Tibial nerve (tissue), 4 donors: Measurements from ENCODE around the gene HPF1. TPM values are rescaled to one million over a fixed set of nuclear protein-coding genes. Genes with fewer than 3 reads are reported as not detected.
"Not testable (repeated sequence)": the region's sequence is repeated elsewhere in the genome, so short reads cannot be mapped to it uniquely, and the experiment has no call there.

Experiments used
- DNase-seq, 2 donors: peaks; one replicate each; pipeline ENCODE4 v3.0.0-alpha.2; 2019; ENCODE audit warnings: low spot score in 2 of 2
- H3K27ac ChIP-seq, 4 donors: fragments of 200-600 bp; sonication (generic) in 3 of 4; one replicate each; pipeline ENCODE4 v1.5.1; 2017 to 2019; ENCODE audit warnings: mild to moderate bottlenecking in 1 of 4
- H3K27me3 ChIP-seq, 2 donors: fragments of 200-600 bp; sonication (generic) in 1 of 2; one replicate each; pipeline versions ENCODE4 v1.5.1 to v1.6.0; 2017 to 2019
- H3K36me3 ChIP-seq, 3 donors: fragments of 200-600 bp; sonication (generic); one replicate each; pipeline ENCODE4 v1.5.1; 2018 to 2019
- H3K4me1 ChIP-seq, 4 donors: fragments of 200-600 bp; sonication (generic) in 3 of 4; one replicate each; pipeline ENCODE4 v1.5.1; 2017 to 2019
- H3K4me3 ChIP-seq, 4 donors: fragments of 200-600 bp; sonication (generic) in 3 of 4; one replicate each; pipeline ENCODE4 v1.5.1; 2017 to 2019; ENCODE audit warnings: mild to moderate bottlenecking in 1 of 4, moderate library complexity in 1 of 4
- H3K9me3 ChIP-seq, 4 donors: fragments of 200-600 bp; sonication (generic) in 3 of 4; one replicate each; pipeline ENCODE4 v1.5.1; 2017 to 2019
- EP300 ChIP-seq, 2 donors: sonication (generic); formaldehyde crosslinking; IDR thresholded peaks; one replicate each; pipeline ENCODE4 v1.6.1; 2017; ENCODE audit warnings: antibody characterized with exemption in 2 of 2, mild to moderate bottlenecking in 1 of 2
- POLR2A ChIP-seq, 2 donors: fragments of 450-650 bp; IDR thresholded peaks; one replicate each; pipeline ENCODE4 v1.6.1; 2017; ENCODE audit warnings: antibody characterized with exemption in 2 of 2, mild to moderate bottlenecking in 2 of 2, moderate library complexity in 2 of 2
- WGBS, 2 donors: methylation state at CpG; one replicate each; pipeline ENCODE4 v1.1.5; 2018; 5-methylcytosine and 5-hydroxymethylcytosine counted together
- total RNA-seq, 4 donors: library from RNA; depleted of rRNA; stranded (reverse); fragments of >200 nt; gene quantifications; one replicate each; pipeline ENCODE4 v1.1.0, GENCODE V29; 2016
- TF ChIP-seq, protein P1 (sequence below), 5 experiments: fragments of 200-600 bp in 3 of 5; fragments of 450-650 bp in 2 of 5; sonication (generic) in 3 of 5; IDR thresholded peaks; one replicate each; pipeline ENCODE4 v1.5.1; 2016 to 2019; ENCODE audit warnings: antibody characterized with exemption in 5 of 5, mild to moderate bottlenecking in 3 of 5, moderate library complexity in 2 of 5

Gene HPF1
- total RNA-seq, 4 donors from 2014 or later = 14.1 to 33.9 (median 24.5) TPM

DNA sequence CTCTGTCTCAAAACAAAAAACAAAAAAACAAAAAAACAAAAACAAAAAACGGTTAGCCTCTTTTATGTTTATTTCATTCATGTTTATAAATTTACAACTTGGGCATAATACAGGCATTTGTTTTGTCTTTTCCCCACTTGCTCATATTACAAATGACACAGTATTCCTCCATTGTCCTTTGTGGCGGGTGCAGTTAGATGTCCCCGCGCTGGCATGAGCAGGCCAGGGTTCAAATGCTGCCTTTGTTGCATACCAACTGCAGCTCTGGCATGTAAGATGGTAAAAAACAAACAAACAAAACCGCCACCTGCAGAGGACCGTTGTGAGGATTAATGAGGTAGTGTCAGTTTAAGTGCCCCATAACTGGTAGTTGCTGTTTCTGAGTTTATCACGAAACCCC is 16.1 kb upstream of the HPF1 start:
- WGBS, 2 donors = 51 to 57% methylated on average over 7 of the region's 7 CpGs
- H3K27me3 ChIP-seq = peaks cover 0 to 23% of the 10 kb centered on the region in 2 donors
- H3K27ac ChIP-seq = no peak overlapping the region
- peaks cover 0 to 9% (median 3%) of the 10 kb centered on the region in 4 donors for H3K4me1 ChIP-seq
- DNase-seq = no peak
- TF ChIP-seq POLR2A (IDR thresholded peaks at IDR 0.05) = no peak
- no peak for TF ChIP-seq EP300 (IDR thresholded peaks at IDR 0.05)
- TF ChIP-seq, protein P1, sequence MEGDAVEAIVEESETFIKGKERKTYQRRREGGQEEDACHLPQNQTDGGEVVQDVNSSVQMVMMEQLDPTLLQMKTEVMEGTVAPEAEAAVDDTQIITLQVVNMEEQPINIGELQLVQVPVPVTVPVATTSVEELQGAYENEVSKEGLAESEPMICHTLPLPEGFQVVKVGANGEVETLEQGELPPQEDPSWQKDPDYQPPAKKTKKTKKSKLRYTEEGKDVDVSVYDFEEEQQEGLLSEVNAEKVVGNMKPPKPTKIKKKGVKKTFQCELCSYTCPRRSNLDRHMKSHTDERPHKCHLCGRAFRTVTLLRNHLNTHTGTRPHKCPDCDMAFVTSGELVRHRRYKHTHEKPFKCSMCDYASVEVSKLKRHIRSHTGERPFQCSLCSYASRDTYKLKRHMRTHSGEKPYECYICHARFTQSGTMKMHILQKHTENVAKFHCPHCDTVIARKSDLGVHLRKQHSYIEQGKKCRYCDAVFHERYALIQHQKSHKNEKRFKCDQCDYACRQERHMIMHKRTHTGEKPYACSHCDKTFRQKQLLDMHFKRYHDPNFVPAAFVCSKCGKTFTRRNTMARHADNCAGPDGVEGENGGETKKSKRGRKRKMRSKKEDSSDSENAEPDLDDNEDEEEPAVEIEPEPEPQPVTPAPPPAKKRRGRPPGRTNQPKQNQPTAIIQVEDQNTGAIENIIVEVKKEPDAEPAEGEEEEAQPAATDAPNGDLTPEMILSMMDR (IDR thresholded peaks at IDR 0.05) = no peak
- no peaks in the 10 kb centered on the region for H3K36me3 ChIP-seq
- peaks cover 0 to 3% (median 0%) of the 10 kb centered on the region in 4 donors for H3K9me3 ChIP-seq
- H3K4me3 ChIP-seq = no peak overlapping the region

- not testable (repeated sequence) for H3K9me3 ChIP-seq, DNase-seq, H3K4me1 ChIP-seq, H3K4me3 ChIP-seq, H3K36me3 ChIP-seq
- H3K27me3 ChIP-seq = peaks cover 0 to 23% of the 10 kb centered on the region in 2 donors
- 90 to 93% methylated on average over 11 of the region's 11 CpGs for whole genome bisulfite sequencing, 2 donors
- H3K27ac ChIP-seq = peak overlapping the region in 1 of 4 donors; percentile 50
Measured at GRCh38 chr4:169771556-169772080, 13.9 kb upstream of the HPF1 start.

DNA sequence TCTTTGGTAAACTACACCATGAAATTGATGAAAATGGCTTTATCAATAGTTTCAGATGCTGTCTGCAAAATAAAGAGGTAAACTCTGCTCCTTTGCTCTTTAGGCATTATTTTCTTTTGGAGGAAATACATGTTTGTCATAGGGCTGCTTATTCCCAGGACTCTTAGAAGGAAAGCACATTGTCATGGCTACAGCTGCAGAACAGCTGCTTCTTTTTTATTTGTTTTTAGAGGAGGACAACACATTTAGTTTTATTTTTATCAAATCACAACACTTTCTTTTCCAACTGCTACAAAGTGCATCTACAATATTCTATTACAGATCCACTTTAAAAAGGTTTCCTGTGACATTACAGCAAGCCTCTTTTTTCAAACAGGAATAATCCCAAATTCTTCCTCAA is 12.7 kb upstream of the HPF1 start:
- Histone ChIP-seq H3K4me3 (no peak overlapping the region), H3K4me1 (peaks cover 0 to 9% (median 3%) of the 10 kb centered on the region in 4 donors), H3K27me3 (peaks cover 0 to 12% of the 10 kb centered on the region in 2 donors), H3K36me3 (no peaks in the 10 kb centered on the region), H3K27ac (peak overlapping the region in 1 of 4 donors; percentile 10), H3K9me3 (no peaks in the 10 kb centered on the region)
- TF ChIP-seq, protein P1 (IDR thresholded peaks at IDR 0.05) = no peak
- TF ChIP-seq EP300 (IDR thresholded peaks at IDR 0.05) (no peak), POLR2A (IDR thresholded peaks at IDR 0.05) (no peak)
- no peak for DNase-seq

DNA sequence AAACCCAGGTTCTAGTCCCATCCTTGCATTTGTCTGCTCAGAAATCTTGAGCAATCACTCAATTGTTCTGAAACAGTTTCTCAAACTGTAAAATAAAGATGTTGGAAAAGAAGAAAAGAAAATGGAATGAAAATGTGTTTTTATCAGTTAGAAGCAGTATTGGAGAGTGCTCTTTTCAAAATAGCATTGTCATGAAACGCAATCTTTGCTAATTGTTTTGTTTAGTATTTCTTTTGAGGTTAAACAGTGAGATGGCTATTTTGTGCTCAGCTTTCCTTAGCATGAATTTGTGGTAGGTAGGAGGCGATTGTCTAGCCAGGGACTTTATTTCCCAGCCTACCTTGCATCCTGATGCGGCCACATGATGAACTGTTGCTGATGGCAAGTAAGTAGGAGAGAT is 10.6 kb upstream of the HPF1 start:
- no peaks in the 10 kb centered on the region for H3K9me3 ChIP-seq
- H3K27ac ChIP-seq = no peak overlapping the region
- H3K36me3 ChIP-seq = no peaks in the 10 kb centered on the region
- H3K4me1 ChIP-seq = peaks cover 0 to 5% (median 0%) of the 10 kb centered on the region in 4 donors
- no peak overlapping the region for H3K4me3 ChIP-seq
- H3K27me3 ChIP-seq = no peaks in the 10 kb centered on the region
- no peak for DNase-seq
- TF ChIP-seq POLR2A (IDR thresholded peaks at IDR 0.05) (no peak), EP300 (IDR thresholded peaks at IDR 0.05) (no peak)
- TF ChIP-seq, protein P1 (IDR thresholded peaks at IDR 0.05) = no peak
- WGBS, 2 donors = 85 to 89% methylated on average over 3 of the region's 3 CpGs

DNA sequence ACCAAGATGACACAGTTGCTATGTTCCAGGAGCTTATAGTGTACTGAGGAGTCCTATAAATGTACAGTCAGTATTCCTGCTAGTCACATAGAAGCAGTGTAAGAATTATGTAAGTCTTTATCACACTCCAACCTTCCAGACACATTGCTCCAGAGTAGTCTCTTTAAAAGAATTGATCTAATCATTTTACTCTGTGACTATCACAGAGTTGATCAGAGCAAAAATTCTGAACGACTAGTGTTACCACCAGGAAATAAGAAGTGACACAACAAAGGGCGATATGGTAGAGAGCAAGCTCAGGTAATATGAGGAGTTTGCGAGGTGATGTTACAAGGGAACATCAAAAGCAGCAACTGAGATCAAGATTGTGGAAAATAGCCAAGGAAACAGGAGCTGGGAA is 9.0 kb upstream of the HPF1 start:
- TF ChIP-seq, protein P1 (IDR thresholded peaks at IDR 0.05) = no peak
- TF ChIP-seq EP300 (IDR thresholded peaks at IDR 0.05) (no peak), POLR2A (IDR thresholded peaks at IDR 0.05) (no peak)
- no peak for DNase-seq
- 78% methylated on average over 3 of the region's 3 CpGs for WGBS, 2 donors
- Histone ChIP-seq H3K4me1 (peaks cover 0 to 5% (median 0%) of the 10 kb centered on the region in 4 donors), H3K9me3 (no peaks in the 10 kb centered on the region), H3K27ac (no peak overlapping the region), H3K4me3 (no peak overlapping the region), H3K36me3 (no peaks in the 10 kb centered on the region), H3K27me3 (no peaks in the 10 kb centered on the region)

DNA sequence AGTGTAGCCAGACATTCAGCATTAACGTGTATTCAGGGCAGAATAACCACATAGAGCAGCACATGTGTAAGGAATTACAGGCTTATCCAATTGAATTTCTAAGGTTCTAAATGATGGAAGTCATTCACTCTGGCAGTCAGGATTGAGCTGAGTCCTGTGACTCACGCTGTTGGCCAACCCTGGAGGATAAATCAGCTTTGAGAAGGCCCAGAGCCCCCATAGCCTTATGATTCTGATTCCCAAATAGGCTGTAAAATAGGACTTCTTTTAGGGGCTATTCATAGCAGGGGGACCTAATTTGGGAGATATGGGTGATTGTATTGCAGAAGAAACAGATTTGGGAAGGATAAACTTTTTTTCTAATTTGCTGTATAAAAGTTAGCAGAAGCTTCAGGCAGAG is 8.1 kb upstream of the HPF1 start:
- WGBS, 2 donors = 69 to 77% methylated on average over 2 of the region's 2 CpGs
- no peak overlapping the region for H3K4me3 ChIP-seq

More for the DNA sequence above, 8.1 kb upstream of the HPF1 start:
- H3K9me3 ChIP-seq = no peaks in the 10 kb centered on the region
- no peaks in the 10 kb centered on the region for H3K27me3 ChIP-seq
- no peak overlapping the region for H3K27ac ChIP-seq
- no peak for DNase-seq
- TF ChIP-seq POLR2A (IDR thresholded peaks at IDR 0.05) = no peak
- TF ChIP-seq, protein P1 (IDR thresholded peaks at IDR 0.05) = no peak
- no peak for TF ChIP-seq EP300 (IDR thresholded peaks at IDR 0.05)
- no peaks in the 10 kb centered on the region for H3K36me3 ChIP-seq
- peaks cover 0 to 5% (median 0%) of the 10 kb centered on the region in 4 donors for H3K4me1 ChIP-seq
